ENCODE data around the gene TMEM200A. TPM values are rescaled to one million over a fixed set of nuclear protein-coding genes. Genes with fewer than 3 reads are reported as not detected.

The TMEM200A gene
- total RNA-seq, 1 donor from 2014 or later: 3.9 TPM

- intact Hi-C loops (cut with DNase I): loop anchor here (5.0 kb wide), 1 partner anchor 78 kb away; no protein-coding TSS in a partner anchor
- Histone ChIP-seq H3K27me3 (no peaks in the 10 kb centered on the region), H3K4me3 (no peak overlapping the region), H3K4me1 (no peaks in the 10 kb centered on the region), H3K27ac (no peak overlapping the region), H3K9me3 (no peaks in the 10 kb centered on the region), H3K36me3 (no peaks in the 10 kb centered on the region)
- no peak for DNase-seq (ENCODE audit: extremely low spot score in 2 of 2)
- no peak for TF ChIP-seq CTCF (IDR thresholded peaks at IDR 0.05)
- no peak for TF ChIP-seq POLR2A (IDR thresholded peaks at IDR 0.05)
- TF ChIP-seq POLR2AphosphoS5 (IDR thresholded peaks at IDR 0.05; ENCODE audit: insufficient read depth in 1 of 2, low read depth in 1 of 2): no peak
Observed at GRCh38 chr6:130405549-130405948, 39.7 kb downstream of the TMEM200A start.

GRCh38 chr6:130407032-130407431 is 41.2 kb downstream of the TMEM200A start:
- Histone ChIP-seq H3K27ac (no peak overlapping the region), H3K36me3 (no peaks in the 10 kb centered on the region), H3K4me3 (no peak overlapping the region), H3K27me3 (no peaks in the 10 kb centered on the region), H3K9me3 (no peaks in the 10 kb centered on the region), H3K4me1 (no peaks in the 10 kb centered on the region)
- intact Hi-C loops (cut with DNase I): loop anchor here (5.0 kb wide), 1 partner anchor 80 kb away; no protein-coding TSS in a partner anchor
- no peak for TF ChIP-seq POLR2AphosphoS5 (IDR thresholded peaks at IDR 0.05; ENCODE audit: insufficient read depth in 1 of 2, low read depth in 1 of 2)
- TF ChIP-seq POLR2A (IDR thresholded peaks at IDR 0.05): no peak
- no peak for TF ChIP-seq CTCF (IDR thresholded peaks at IDR 0.05)
- DNase-seq (ENCODE audit: extremely low spot score in 2 of 2): no peak

- no peaks in the 10 kb centered on the region for H3K4me1 ChIP-seq
- no peaks in the 10 kb centered on the region for H3K9me3 ChIP-seq
- H3K27me3 ChIP-seq: no peaks in the 10 kb centered on the region
- no peak for DNase-seq (ENCODE audit: extremely low spot score in 2 of 2)
- TF ChIP-seq POLR2AphosphoS5 (IDR thresholded peaks at IDR 0.05; ENCODE audit: insufficient read depth in 1 of 2, low read depth in 1 of 2): no peak
- no peak for TF ChIP-seq POLR2A (IDR thresholded peaks at IDR 0.05)
- TF ChIP-seq CTCF (IDR thresholded peaks at IDR 0.05): no peak
- no peak overlapping the region for H3K27ac ChIP-seq
- intact Hi-C loops (cut with DNase I): loop anchor here (5.0 kb wide), 1 partner anchor 82 kb away; no protein-coding TSS in a partner anchor
- no peaks in the 10 kb centered on the region for H3K36me3 ChIP-seq
- no peak overlapping the region for H3K4me3 ChIP-seq
Observed at GRCh38 chr6:130409418-130410100, 43.7 kb downstream of the TMEM200A start.

- Histone ChIP-seq H3K27ac (no peak overlapping the region), H3K4me3 (no peak overlapping the region), H3K27me3 (no peaks in the 10 kb centered on the region), H3K36me3 (no peaks in the 10 kb centered on the region), H3K4me1 (no peaks in the 10 kb centered on the region), H3K9me3 (no peaks in the 10 kb centered on the region)
- intact Hi-C loops (cut with DNase I): no loop called here
- DNase-seq (ENCODE audit: extremely low spot score in 2 of 2): no peak
- TF ChIP-seq POLR2A (IDR thresholded peaks at IDR 0.05) (no peak), CTCF (IDR thresholded peaks at IDR 0.05) (no peak), POLR2AphosphoS5 (IDR thresholded peaks at IDR 0.05; ENCODE audit: insufficient read depth in 1 of 2, low read depth in 1 of 2) (no peak)
Observed at GRCh38 chr6:130411481-130411880, 45.7 kb downstream of the TMEM200A start.

- no peaks in the 10 kb centered on the region for H3K4me1 ChIP-seq
- no peak for TF ChIP-seq CTCF (IDR thresholded peaks at IDR 0.05)
- TF ChIP-seq POLR2AphosphoS5 (IDR thresholded peaks at IDR 0.05; ENCODE audit: insufficient read depth in 1 of 2, low read depth in 1 of 2): no peak
- no peak for TF ChIP-seq POLR2A (IDR thresholded peaks at IDR 0.05)
- H3K4me3 ChIP-seq: no peak overlapping the region
- H3K36me3 ChIP-seq: no peaks in the 10 kb centered on the region
- DNase-seq (ENCODE audit: extremely low spot score in 2 of 2): no peak
- H3K27ac ChIP-seq: no peak overlapping the region
- intact Hi-C loops (cut with DNase I): no loop called here
- no peaks in the 10 kb centered on the region for H3K27me3 ChIP-seq
- no peaks in the 10 kb centered on the region for H3K9me3 ChIP-seq
Observed at GRCh38 chr6:130412556-130413290, 46.9 kb downstream of the TMEM200A start.

Measured in vagina (tissue), 2 donors.